Stimulated activated CD8-positive, alpha-beta memory T cell treated with anti-CD3 and anti-CD28 coated beads, Interleukin-4, amount 100 ng/mL, for 24 hours (primary cell): ENCODE measurements around the gene MS4A8.
"Not testable (repeated sequence)": the region's sequence is repeated elsewhere in the genome, so short reads cannot be mapped to it uniquely, and the experiment has no call there.

Experiments used
- DNase-seq: peaks from one replicate; pipeline ENCODE4 v3.0.0-alpha.2; 2020; ENCODE audit warnings: low read depth

The MS4A8 gene

GRCh38 chr11:60699284-60699691 lies at the start of gene MS4A8:
MS4A8 (plus strand) TSS chr11:60699612; CDS start chr11:60700861, 1,249 bp downstream.
- no peak for DNase-seq

- no peak for DNase-seq
Measured at GRCh38 chr11:60657888-60658287, 41.5 kb upstream of the MS4A8 start.

- no peak for DNase-seq
Measured at GRCh38 chr11:60658409-60658808, 41.0 kb upstream of the MS4A8 start.

GRCh38 chr11:60672255-60672654 lies 27.2 kb upstream of the MS4A8 start:
- DNase-seq = no peak

- DNase-seq = not testable (repeated sequence)
Measured at GRCh38 chr11:60678231-60678630, 21.2 kb upstream of the MS4A8 start.

GRCh38 chr11:60679879-60680278 lies 19.5 kb upstream of the MS4A8 start:
- DNase-seq = no peak

GRCh38 chr11:60680455-60681119 lies 18.8 kb upstream of the MS4A8 start:
- no peak for DNase-seq

- DNase-seq = not testable (repeated sequence)
Measured at GRCh38 chr11:60684541-60684848, 14.9 kb upstream of the MS4A8 start.

GRCh38 chr11:60691661-60692060 lies 7.8 kb upstream of the MS4A8 start:
- DNase-seq = no peak

- DNase-seq = no peak
Measured at GRCh38 chr11:60699936-60700335, 524 bp downstream of the MS4A8 start.

GRCh38 chr11:60700689-60701468 lies 1.5 kb downstream of the MS4A8 start:
- no peak for DNase-seq

- DNase-seq = no peak
Measured at GRCh38 chr11:60701469-60701818, 2.0 kb downstream of the MS4A8 start.

GRCh38 chr11:60703374-60703773 lies 4.0 kb downstream of the MS4A8 start:
- no peak for DNase-seq

- no peak for DNase-seq
Measured at GRCh38 chr11:60705895-60706294, 6.5 kb downstream of the MS4A8 start.

- DNase-seq = no peak
Measured at GRCh38 chr11:60706931-60707330, 7.5 kb downstream of the MS4A8 start.

GRCh38 chr11:60710482-60710881 lies 11.1 kb downstream of the MS4A8 start:
- DNase-seq = no peak

GRCh38 chr11:60711276-60711675 lies 11.9 kb downstream of the MS4A8 start:
- no peak for DNase-seq

GRCh38 chr11:60713423-60713822 lies 14.0 kb downstream of the MS4A8 start:
- not testable (repeated sequence) for DNase-seq

- no peak for DNase-seq
Measured at GRCh38 chr11:60717956-60718355, 18.5 kb downstream of the MS4A8 start.

GRCh38 chr11:60718524-60719316 lies 19.3 kb downstream of the MS4A8 start:
- no peak for DNase-seq

GRCh38 chr11:60719391-60719790 lies 20.0 kb downstream of the MS4A8 start:
- no peak for DNase-seq

- no peak for DNase-seq
Measured at GRCh38 chr11:60720460-60720859, 21.0 kb downstream of the MS4A8 start.

- DNase-seq = no peak
Measured at GRCh38 chr11:60724420-60724819, 25.0 kb downstream of the MS4A8 start, which contains the start of gene MS4A18. MS4A18 (plus strand) TSS chr11:60724720.
